ENCODE data around the gene EDC4.

- TF ChIP-seq CTCF (IDR thresholded peaks at IDR 0.05; ENCODE audit: poor library complexity, severe bottlenecking) (peak; percentile 74), TAF1 (IDR thresholded peaks at IDR 0.05; ENCODE audit: low read depth) (peak; percentile 90), EP300 (conservative IDR thresholded peaks at IDR 0.05; ENCODE audit: poor library complexity, severe bottlenecking) (no peak), POLR2AphosphoS5 (IDR thresholded peaks at IDR 0.05) (peak; percentile 51), EZH2 (IDR thresholded peaks at IDR 0.05; ENCODE audit: borderline replicate concordance, insufficient read depth, low read length, poor library complexity, severe bottlenecking) (no peak)
These were observed 30.1 kb upstream of the EDC4 start for GRCh38 chr16:67842509-67843342.

All from neural cell (in vitro differentiated cells).